GM13977 (cell line): Measurements from ENCODE around the gene KIF26A.

Experiments
- DNase-seq: peaks from one replicate; pipeline ENCODE4 v3.0.0; 2012; ENCODE audit warnings: low spot score
- in situ Hi-C: fragments of 300-500 bp; cut with MboI; formaldehyde crosslinking; loops from one replicate; pipeline ENCODE4 v1.12.0; 2022; ENCODE audit warnings: low sequenced_read_pairs, low pct_unique_long_range_greater_than_20kb, mixed read lengths, inconsistent platforms; ENCODE audit not compliant: unreplicated experiment
- TF ChIP-seq, protein P1 (sequence below): IDR thresholded peaks from 2 replicates; pipeline ENCODE4 v1.5.1; 2012; ENCODE audit warnings: mild to moderate bottlenecking, control low read depth; ENCODE audit not compliant: insufficient read depth; ENCODE audit errors: extremely low read depth, missing control alignments

Gene KIF26A

GRCh38 chr14:104140463-104141331 lies 2.3 kb downstream of the KIF26A start:
- TF ChIP-seq, protein P1, sequence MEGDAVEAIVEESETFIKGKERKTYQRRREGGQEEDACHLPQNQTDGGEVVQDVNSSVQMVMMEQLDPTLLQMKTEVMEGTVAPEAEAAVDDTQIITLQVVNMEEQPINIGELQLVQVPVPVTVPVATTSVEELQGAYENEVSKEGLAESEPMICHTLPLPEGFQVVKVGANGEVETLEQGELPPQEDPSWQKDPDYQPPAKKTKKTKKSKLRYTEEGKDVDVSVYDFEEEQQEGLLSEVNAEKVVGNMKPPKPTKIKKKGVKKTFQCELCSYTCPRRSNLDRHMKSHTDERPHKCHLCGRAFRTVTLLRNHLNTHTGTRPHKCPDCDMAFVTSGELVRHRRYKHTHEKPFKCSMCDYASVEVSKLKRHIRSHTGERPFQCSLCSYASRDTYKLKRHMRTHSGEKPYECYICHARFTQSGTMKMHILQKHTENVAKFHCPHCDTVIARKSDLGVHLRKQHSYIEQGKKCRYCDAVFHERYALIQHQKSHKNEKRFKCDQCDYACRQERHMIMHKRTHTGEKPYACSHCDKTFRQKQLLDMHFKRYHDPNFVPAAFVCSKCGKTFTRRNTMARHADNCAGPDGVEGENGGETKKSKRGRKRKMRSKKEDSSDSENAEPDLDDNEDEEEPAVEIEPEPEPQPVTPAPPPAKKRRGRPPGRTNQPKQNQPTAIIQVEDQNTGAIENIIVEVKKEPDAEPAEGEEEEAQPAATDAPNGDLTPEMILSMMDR: no peak
- DNase-seq: no peak
- in situ Hi-C loops: no loop called here

DNA sequence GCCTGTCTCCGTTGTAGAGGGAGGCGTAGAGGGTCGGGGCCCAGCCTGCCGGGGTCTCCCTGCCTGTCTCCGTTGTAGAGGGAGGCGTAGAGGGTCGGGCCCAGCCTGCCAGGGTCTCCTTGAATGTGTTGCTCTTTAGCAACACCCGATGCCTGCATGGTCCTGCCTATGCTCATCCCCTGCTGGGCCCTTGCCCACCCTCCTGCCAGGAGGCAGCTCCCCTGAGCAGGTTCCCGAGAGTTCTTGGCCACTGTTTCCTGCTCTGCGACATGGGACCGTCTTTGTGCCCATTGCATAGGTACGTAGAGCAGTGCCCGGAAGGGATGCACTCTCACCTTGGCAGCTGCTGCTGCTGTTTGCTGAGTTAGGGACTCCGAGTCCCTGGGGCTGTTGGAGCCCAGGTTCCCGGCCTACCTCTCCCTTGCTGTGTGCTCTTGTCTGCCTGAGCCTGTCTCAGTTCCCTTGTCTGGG lies 3.3 kb downstream of the KIF26A start:
- no peak for DNase-seq
- TF ChIP-seq, protein P1: no peak
- in situ Hi-C loops: no loop called here

DNA sequence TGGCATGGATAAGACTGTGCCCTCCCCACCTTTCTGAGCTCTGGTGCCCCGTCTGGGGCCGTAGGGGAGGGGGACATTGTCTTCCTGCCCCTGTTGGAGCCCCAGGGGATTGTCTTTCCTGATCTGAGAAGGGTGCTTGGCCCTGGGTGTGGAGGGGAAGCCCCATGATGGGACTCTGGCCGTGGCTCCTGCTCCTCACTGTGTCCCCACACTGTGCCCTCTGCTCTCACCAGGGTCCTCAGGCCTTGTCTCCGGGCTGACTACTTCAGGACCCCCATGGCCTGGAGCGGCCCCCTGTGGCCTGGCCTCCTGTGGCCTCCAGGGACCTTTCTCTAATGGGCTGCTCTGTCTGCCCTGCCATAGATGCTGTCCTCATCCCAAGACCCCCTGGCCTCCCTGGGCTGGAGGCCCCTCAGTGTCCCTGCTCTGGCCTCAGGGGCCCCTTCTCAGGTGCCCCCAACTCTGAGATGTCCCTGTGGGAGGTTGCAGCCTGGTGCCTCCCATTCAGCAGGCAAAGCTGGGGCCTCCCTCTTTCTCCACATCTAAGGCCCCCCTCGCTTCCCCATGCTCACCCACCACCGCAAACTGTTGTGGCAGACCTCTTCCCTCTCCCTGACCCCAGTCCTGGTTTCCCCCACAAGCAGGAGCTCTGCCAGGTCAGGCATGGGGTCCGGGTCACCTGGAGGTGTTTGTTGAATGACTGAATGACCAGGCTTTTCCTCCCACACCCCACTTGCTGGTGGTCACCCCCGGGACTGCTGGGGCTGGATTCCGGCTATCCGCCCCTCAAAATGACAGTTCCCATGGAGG lies 4.0 kb downstream of the KIF26A start:
- in situ Hi-C loops: no loop called here
- DNase-seq: no peak
- TF ChIP-seq, protein P1: no peak

DNA sequence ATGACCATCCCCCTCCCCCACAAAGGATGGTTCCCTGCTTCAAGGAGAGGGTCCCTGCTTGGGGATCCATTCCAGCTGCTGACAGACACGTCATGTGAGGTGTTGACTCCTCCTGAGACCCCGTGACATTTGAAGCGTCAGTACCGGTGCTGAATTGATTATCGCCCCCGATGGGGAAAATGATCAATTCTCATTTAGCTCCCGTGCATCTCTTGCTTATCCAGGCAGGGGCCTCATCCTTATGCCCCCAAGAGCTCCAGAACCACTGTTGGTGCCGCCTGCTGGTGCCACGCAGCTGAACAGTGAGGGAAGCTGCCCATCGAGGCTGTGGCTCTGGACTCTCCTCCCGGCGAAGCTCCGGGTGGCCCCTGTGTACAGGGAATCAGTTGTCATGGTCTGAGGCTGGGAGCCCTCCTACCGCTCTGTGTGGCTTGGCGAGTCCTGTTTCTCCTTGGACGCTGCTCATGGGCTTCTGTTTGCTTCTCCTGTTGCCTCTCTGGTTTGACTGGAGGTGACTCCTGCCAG lies 4.6 kb downstream of the KIF26A start:
- in situ Hi-C loops: no loop called here
- TF ChIP-seq, protein P1: no peak
- DNase-seq: no peak

GRCh38 chr14:104143521-104144452 lies 5.4 kb downstream of the KIF26A start:
- TF ChIP-seq, protein P1: no peak
- no peak for DNase-seq
- in situ Hi-C loops: no loop called here

- TF ChIP-seq, protein P1: no peak
- no peak for DNase-seq
- in situ Hi-C loops: no loop called here
Observed at GRCh38 chr14:104144453-104144790, 6.0 kb downstream of the KIF26A start.
